ENCODE data around the gene MCL1. TPM values are rescaled to one million over a fixed set of nuclear protein-coding genes. Genes with fewer than 3 reads are reported as not detected.

Gene MCL1
- total and polyA plus RNA-seq, 10 of the 15 experiments (the other 5 are each of a cell fraction or from before 2014, with no cell fraction given), result 18.1 to 148 (median 86.4) TPM

- no peak for TF ChIP-seq CUX1 (IDR thresholded peaks at IDR 0.05; ENCODE audit: insufficient replicate concordance, low read depth, low read length)
These were observed 48.8 kb downstream of the MCL1 start (continued) for GRCh38 chr1:150530491-150531159.

- FAIRE-seq, result no peak
- ChIA-PET SMC1A (ENCODE audit: uncharacterized antibody, unreplicated experiment) (interaction anchor here (0.6 to 5.9 kb wide), 2 partner anchors 13 to 58 kb away, joined by 3 to 26 read pairs; partner anchors contain the start of gene FALEC), POLR2A (no interaction called here), RAD21 (ENCODE audit: unreplicated experiment) (interaction anchor here (0.6 kb wide), 1 partner anchor 240 kb away, joined by 3 read pairs; no protein-coding TSS in a partner anchor), CTCF (interaction anchor here (0.6 to 1.6 kb wide), 3 partner anchors 10 to 156 kb away, joined by 3 to 4 read pairs (median 3); no protein-coding TSS in a partner anchor)
- in situ Hi-C loops (cut with MboI) (no loop called here), intact Hi-C loops (cut with micrococcal nuclease; ENCODE audit: unreplicated experiment) (no loop called here)
- no peak for DNase-seq (ENCODE audit: low read depth, low spot score)
- H3K79me2 ChIP-seq (ENCODE audit: control insufficient read depth, insufficient read depth, low read length), result no peaks in the 10 kb centered on the region
- H3K27me3 ChIP-seq (replicated peaks in 1 of 2; ENCODE audit: control insufficient read depth in 2 of 2, insufficient read depth in 2 of 2, low read length in 1 of 2), result no peaks in the 10 kb centered on the region
- H4K20me1 ChIP-seq (ENCODE audit: control insufficient read depth, insufficient read depth), result no peaks in the 10 kb centered on the region
- no peak overlapping the region for H3K27ac ChIP-seq (ENCODE audit: control insufficient read depth, insufficient read depth)
- no peak overlapping the region for H3K4me3 ChIP-seq
- no peak overlapping the region for H2AFZ ChIP-seq (ENCODE audit: control insufficient read depth, low read depth, low read length)
- BruUV-seq (replicated peaks), result no TSS peak
- ATAC-seq, result no peak
- H3K36me3 ChIP-seq (ENCODE audit: control insufficient read depth in 2 of 2, insufficient read depth in 2 of 2, low read length in 1 of 2), result no peaks in the 10 kb centered on the region
- 15% methylated on average over 4 of the region's 4 CpGs for WGBS (ENCODE audit: insufficient coverage, insufficient replicate concordance, low lambda C conversion rate, missing lambda C conversion rate)
- H3K9ac ChIP-seq (ENCODE audit: control insufficient read depth, insufficient read depth, low read length), result no peak overlapping the region
- H3K9me3 ChIP-seq (replicated peaks; ENCODE audit: control insufficient read depth, insufficient read depth, low read length), result no peaks in the 10 kb centered on the region
- no peak overlapping the region for H3K4me2 ChIP-seq (ENCODE audit: control insufficient read depth, insufficient read depth)
- H3K4me1 ChIP-seq (ENCODE audit: control insufficient read depth, insufficient read depth, low read length), result no peaks in the 10 kb centered on the region; the same call in 1 of the 2 replicates
- TF ChIP-seq MTA2 (IDR thresholded peaks at IDR 0.05; ENCODE audit: low read depth) (no peak), SUZ12 (IDR thresholded peaks at IDR 0.05; ENCODE audit: unreplicated experiment) (no peak), RELA (IDR thresholded peaks at IDR 0.05; ENCODE audit: borderline replicate concordance, partially characterized antibody) (no peak), POLR2A (IDR thresholded peaks at IDR 0.05; ENCODE audit: low read depth, low read length) (no peak), TCF7 (IDR thresholded peaks at IDR 0.05; ENCODE audit: borderline replicate concordance) (no peak), NKRF (conservative IDR thresholded peaks at IDR 0.05) (no peak), ZNF207 (IDR thresholded peaks at IDR 0.05; ENCODE audit: borderline replicate concordance) (no peak)
- TF ChIP-seq, protein P1, sequence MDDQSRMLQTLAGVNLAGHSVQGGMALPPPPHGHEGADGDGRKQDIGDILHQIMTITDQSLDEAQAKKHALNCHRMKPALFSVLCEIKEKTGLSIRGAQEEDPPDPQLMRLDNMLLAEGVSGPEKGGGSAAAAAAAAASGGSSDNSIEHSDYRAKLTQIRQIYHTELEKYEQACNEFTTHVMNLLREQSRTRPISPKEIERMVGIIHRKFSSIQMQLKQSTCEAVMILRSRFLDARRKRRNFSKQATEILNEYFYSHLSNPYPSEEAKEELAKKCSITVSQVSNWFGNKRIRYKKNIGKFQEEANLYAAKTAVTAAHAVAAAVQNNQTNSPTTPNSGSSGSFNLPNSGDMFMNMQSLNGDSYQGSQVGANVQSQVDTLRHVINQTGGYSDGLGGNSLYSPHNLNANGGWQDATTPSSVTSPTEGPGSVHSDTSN (IDR thresholded peaks at IDR 0.05; ENCODE audit: insufficient replicate concordance, low read depth, low read length), result no peak
- TF ChIP-seq, protein P2, sequence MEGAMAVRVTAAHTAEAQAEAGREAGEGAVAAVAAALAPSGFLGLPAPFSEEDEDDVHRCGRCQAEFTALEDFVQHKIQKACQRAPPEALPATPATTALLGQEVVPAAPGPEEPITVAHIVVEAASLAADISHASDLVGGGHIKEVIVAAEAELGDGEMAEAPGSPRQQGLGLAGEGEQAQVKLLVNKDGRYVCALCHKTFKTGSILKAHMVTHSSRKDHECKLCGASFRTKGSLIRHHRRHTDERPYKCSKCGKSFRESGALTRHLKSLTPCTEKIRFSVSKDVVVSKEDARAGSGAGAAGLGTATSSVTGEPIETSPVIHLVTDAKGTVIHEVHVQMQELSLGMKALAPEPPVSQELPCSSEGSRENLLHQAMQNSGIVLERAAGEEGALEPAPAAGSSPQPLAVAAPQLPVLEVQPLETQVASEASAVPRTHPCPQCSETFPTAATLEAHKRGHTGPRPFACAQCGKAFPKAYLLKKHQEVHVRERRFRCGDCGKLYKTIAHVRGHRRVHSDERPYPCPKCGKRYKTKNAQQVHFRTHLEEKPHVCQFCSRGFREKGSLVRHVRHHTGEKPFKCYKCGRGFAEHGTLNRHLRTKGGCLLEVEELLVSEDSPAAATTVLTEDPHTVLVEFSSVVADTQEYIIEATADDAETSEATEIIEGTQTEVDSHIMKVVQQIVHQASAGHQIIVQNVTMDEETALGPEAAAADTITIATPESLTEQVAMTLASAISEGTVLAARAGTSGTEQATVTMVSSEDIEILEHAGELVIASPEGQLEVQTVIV (IDR thresholded peaks at IDR 0.05; ENCODE audit: borderline replicate concordance, partially characterized antibody), result no peak
These were observed 50.4 kb downstream of the MCL1 start for GRCh38 chr1:150529017-150529416.
